HUES48 (cell line): ENCODE results near the gene FRRS1.
"Not testable (repeated sequence)": the region's sequence is repeated elsewhere in the genome, so short reads cannot be mapped to it uniquely, and the experiment has no call there.

Experiments
- H3K27ac ChIP-seq: one replicate; pipeline ENCODE4 v1.7.0; 2013; ENCODE audit warnings: low read depth, low read length, inconsistent platforms
- H3K27me3 ChIP-seq: 2 replicates; pipeline ENCODE4 v1.6.1; 2013; ENCODE audit warnings: mild to moderate bottlenecking, low read length; ENCODE audit not compliant: control insufficient read depth, insufficient read depth
- H3K36me3 ChIP-seq: 2 replicates; pipeline ENCODE4 v1.6.1; 2013; ENCODE audit warnings: low read length; ENCODE audit not compliant: control insufficient read depth, insufficient read depth
- H3K4me1 ChIP-seq: 2 replicates; pipeline ENCODE4 v1.6.1; 2013; ENCODE audit warnings: mild to moderate bottlenecking, low read length; ENCODE audit not compliant: control insufficient read depth, insufficient read depth
- H3K4me3 ChIP-seq: 2 replicates; pipeline ENCODE4 v1.5.1; 2013; ENCODE audit warnings: mild to moderate bottlenecking, low read depth, low read length
- H3K9ac ChIP-seq: 2 replicates; pipeline ENCODE4 v1.6.1; 2013; ENCODE audit warnings: mild to moderate bottlenecking, low read depth, low read length, moderate library complexity
- H3K9me3 ChIP-seq: 2 replicates; pipeline ENCODE4 v1.6.1; 2013; ENCODE audit warnings: low read length; ENCODE audit not compliant: control insufficient read depth, insufficient read depth

FRRS1 gene

GRCh38 chr1:99768104-99768503, 1.7 kb upstream of the FRRS1 start:
- Histone ChIP-seq H3K27ac (no peak overlapping the region), H3K4me1 (peaks cover 10% of the 10 kb centered on the region), H3K9ac (no peak overlapping the region), H3K9me3 (no peaks in the 10 kb centered on the region), H3K36me3 (no peaks in the 10 kb centered on the region), H3K27me3 (no peaks in the 10 kb centered on the region), H3K4me3 (no peak overlapping the region)

- peaks cover 17% of the 10 kb centered on the region for H3K4me1 ChIP-seq
- no peak overlapping the region for H3K27ac ChIP-seq
- H3K4me3 ChIP-seq: no peak overlapping the region
- no peaks in the 10 kb centered on the region for H3K27me3 ChIP-seq
- H3K9ac ChIP-seq: no peak overlapping the region
- H3K9me3 ChIP-seq: no peaks in the 10 kb centered on the region
- no peaks in the 10 kb centered on the region for H3K36me3 ChIP-seq
Measured at GRCh38 chr1:99764909-99765308, 1.5 kb downstream of the FRRS1 start.

DNA sequence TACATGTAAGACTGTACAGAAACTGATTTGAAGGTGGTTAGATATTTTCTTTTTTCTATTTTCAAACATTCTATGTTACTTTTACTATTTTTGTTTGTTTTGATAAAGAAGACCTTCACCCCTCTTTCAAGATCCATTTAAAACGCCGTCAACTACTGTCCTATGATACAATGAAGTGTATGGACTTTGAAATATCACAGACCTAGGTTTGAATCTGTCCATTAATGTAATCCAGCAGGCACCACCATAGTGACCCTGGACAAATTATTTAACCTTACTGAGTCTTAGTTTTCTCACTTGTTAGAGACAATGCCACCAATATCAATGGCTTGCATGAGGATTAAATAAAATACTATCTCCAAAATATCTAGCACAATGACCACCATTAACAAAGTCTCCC, 2.0 kb downstream of the FRRS1 start:
- H3K4me1 ChIP-seq: peaks cover 17% of the 10 kb centered on the region
- H3K27me3 ChIP-seq: no peaks in the 10 kb centered on the region
- H3K9me3 ChIP-seq: no peaks in the 10 kb centered on the region
- no peak overlapping the region for H3K4me3 ChIP-seq
- H3K27ac ChIP-seq: no peak overlapping the region
- no peak overlapping the region for H3K9ac ChIP-seq
- no peaks in the 10 kb centered on the region for H3K36me3 ChIP-seq

- Histone ChIP-seq H3K27me3 (no peaks in the 10 kb centered on the region), H3K36me3 (no peaks in the 10 kb centered on the region), H3K9me3 (no peaks in the 10 kb centered on the region), H3K27ac (no peak overlapping the region), H3K9ac (no peak overlapping the region), H3K4me3 (no peak overlapping the region), H3K4me1 (peaks cover 17% of the 10 kb centered on the region)
Measured at GRCh38 chr1:99763956-99764355, 2.5 kb downstream of the FRRS1 start.

DNA sequence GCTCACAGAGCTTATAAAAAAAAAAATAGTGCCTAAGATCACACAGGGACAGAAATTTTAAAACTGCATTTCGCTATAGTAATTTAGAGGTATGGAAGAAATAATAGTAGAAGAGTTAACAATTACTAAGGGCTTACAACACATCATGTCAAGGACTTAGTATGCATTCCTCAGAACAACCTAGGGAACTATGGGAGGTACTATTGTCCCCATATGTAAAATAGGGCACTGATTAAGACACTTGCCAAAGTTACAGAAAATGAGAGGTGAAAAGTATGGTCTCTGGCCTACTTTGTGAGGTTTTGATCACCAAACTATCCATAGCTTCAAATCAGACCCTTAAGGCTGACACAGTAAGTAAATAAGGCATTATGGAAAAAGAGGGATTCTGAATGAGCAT, 4.7 kb downstream of the FRRS1 start:
- no peaks in the 10 kb centered on the region for H3K9me3 ChIP-seq
- H3K27me3 ChIP-seq: no peaks in the 10 kb centered on the region
- no peak overlapping the region for H3K27ac ChIP-seq
- no peak overlapping the region for H3K9ac ChIP-seq
- no peak overlapping the region for H3K4me3 ChIP-seq
- no peaks in the 10 kb centered on the region for H3K36me3 ChIP-seq
- peaks cover 32% of the 10 kb centered on the region for H3K4me1 ChIP-seq

- Histone ChIP-seq H3K4me1 (peaks cover 31% of the 10 kb centered on the region), H3K27me3 (no peaks in the 10 kb centered on the region), H3K36me3 (no peaks in the 10 kb centered on the region), H3K4me3 (no peak overlapping the region), H3K9me3 (no peaks in the 10 kb centered on the region), H3K27ac (no peak overlapping the region), H3K9ac (no peak overlapping the region)
Measured at GRCh38 chr1:99759518-99760160, 6.8 kb downstream of the FRRS1 start.

GRCh38 chr1:99758686-99759517, 7.5 kb downstream of the FRRS1 start:
- not testable (repeated sequence) for H3K27me3 ChIP-seq, H3K36me3 ChIP-seq, H3K9me3 ChIP-seq, H3K9ac ChIP-seq, H3K4me3 ChIP-seq
- peaks cover 28% of the 10 kb centered on the region for H3K4me1 ChIP-seq
- H3K27ac ChIP-seq: peak overlapping the region; percentile 66

DNA sequence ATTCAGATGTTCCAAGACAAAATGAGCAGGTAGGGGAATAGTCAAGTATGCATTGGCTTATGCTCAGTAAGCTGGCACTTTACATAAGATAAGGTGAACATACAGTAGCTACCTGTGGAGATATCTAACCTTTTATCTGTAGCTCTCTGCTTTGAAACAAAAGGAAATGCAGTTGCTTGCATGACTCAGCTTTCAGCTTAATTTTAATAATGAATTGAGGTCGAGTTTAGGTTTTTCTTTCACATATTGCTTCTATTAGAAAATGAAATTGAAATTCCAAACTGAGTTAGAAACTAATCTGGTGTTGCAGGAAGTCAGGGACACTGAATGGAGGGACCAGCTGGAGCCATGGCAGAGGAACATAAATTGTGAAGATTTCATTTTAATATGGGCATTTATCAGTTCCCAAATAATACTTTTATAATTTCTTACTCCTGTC, 8.3 kb downstream of the FRRS1 start:
- no peaks in the 10 kb centered on the region for H3K27me3 ChIP-seq
- H3K9ac ChIP-seq: no peak overlapping the region
- H3K36me3 ChIP-seq: no peaks in the 10 kb centered on the region
- no peak overlapping the region; the same call in 1 of the 2 replicates for H3K4me3 ChIP-seq
- peak overlapping the region; percentile 66 for H3K27ac ChIP-seq
- H3K4me1 ChIP-seq: peaks cover 28% of the 10 kb centered on the region
- H3K9me3 ChIP-seq: no peaks in the 10 kb centered on the region

DNA sequence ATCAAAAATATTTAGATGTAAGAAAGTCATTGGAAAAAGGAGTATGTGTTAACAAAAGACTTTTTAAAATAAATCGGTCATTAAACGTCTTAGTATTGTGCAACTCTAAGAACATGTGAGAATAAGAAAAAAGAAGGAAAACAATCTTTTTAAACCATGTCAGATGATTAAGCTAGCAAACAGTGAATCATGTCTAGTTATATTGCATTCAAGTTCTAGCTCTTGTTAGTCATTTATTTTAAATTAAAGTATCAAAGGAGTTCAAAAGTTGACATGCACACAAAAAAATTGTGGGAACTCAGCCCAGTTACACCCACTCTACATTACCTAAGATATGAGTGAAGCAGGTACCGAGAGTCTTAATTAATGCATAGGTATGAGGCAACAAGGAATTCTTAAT, 9.8 kb downstream of the FRRS1 start:
- H3K4me1 ChIP-seq: peaks cover 22% of the 10 kb centered on the region
- no peaks in the 10 kb centered on the region for H3K27me3 ChIP-seq
- H3K9ac ChIP-seq: no peak overlapping the region
- no peaks in the 10 kb centered on the region for H3K9me3 ChIP-seq
- H3K36me3 ChIP-seq: no peaks in the 10 kb centered on the region
- no peak overlapping the region for H3K4me3 ChIP-seq
- no peak overlapping the region for H3K27ac ChIP-seq

GRCh38 chr1:99755664-99756063, 10.8 kb downstream of the FRRS1 start:
- Histone ChIP-seq H3K36me3 (no peaks in the 10 kb centered on the region), H3K4me1 (peaks cover 21% of the 10 kb centered on the region), H3K27ac (no peak overlapping the region)

DNA sequence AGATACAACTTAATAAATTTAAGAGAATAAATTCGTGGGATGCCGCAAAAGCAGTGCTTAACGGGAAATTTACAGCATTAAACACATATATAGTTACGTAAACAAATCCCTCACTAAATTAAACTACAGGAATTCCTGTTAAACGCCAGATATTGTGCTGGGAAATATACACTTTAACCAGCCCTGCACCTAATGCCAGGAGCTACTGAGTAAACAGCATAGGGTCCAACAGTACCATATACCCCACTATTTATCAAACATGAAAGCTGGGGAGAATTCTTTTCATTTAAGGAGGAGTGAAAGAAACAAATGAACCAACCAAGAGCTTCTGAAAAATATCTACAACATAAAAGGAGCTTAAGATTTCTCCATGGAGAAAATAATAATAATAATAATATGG, 11.7 kb downstream of the FRRS1 start:
- no peak overlapping the region for H3K27ac ChIP-seq
- H3K36me3 ChIP-seq: no peaks in the 10 kb centered on the region
- H3K4me3 ChIP-seq: no peak overlapping the region
- H3K4me1 ChIP-seq: peaks cover 21% of the 10 kb centered on the region
- H3K27me3 ChIP-seq: no peaks in the 10 kb centered on the region
- no peak overlapping the region for H3K9ac ChIP-seq
- H3K9me3 ChIP-seq: no peaks in the 10 kb centered on the region

More at GRCh38 chr1:99755664-99756063, 10.8 kb downstream of the FRRS1 start:
- no peak overlapping the region for H3K9ac ChIP-seq
- no peak overlapping the region for H3K4me3 ChIP-seq
- no peaks in the 10 kb centered on the region for H3K27me3 ChIP-seq
- H3K9me3 ChIP-seq: no peaks in the 10 kb centered on the region
